ENCODE results near the gene RNF2. TPM values are rescaled to one million over a fixed set of nuclear protein-coding genes. Genes with fewer than 3 reads are reported as not detected.

Gene RNF2
- total and polyA plus RNA-seq, 4 donors, result 2.9 to 17.3 (median 4.9) TPM

DNA sequence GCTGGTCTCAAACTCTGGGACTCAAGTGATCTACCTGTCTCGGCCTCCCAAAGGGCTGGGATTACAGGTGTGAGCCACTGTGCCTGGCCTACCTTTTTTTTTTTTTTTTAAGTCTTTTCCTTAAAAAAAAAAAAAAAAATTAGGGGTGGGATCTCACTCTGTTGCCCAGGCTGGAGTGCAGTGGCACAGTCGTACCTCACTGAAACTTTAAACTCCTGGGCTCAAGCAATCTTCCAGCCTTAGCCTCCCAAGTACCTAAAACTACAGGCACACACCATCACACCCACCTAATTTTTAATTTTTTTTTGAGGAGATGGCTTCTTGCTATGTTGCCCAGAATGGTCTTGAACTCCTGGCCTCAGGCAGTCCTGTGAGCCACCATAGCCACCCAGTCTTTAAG, 38.5 kb downstream of the RNF2 start:
- H3K36me3 ChIP-seq (ENCODE audit: control insufficient read depth in 4 of 4, insufficient read depth in 3 of 4, low read depth in 1 of 4, low read length in 3 of 4), result peaks cover 0 to 2% (median 0%) of the 10 kb centered on the region in 4 donors
- no peak overlapping the region for H3K9ac ChIP-seq (ENCODE audit: low read depth in 1 of 2, low read length in 2 of 2)
- DNase-seq (ENCODE audit: low spot score), result no peak
- TF ChIP-seq HNF4A (conservative IDR thresholded peaks at IDR 0.05) (no peak), ATF3 (IDR thresholded peaks at IDR 0.05) (no peak), FOXA1 (IDR thresholded peaks at IDR 0.05) (no peak), RAD21 (IDR thresholded peaks at IDR 0.05) (no peak), RXRA (IDR thresholded peaks at IDR 0.05) (no peak), EGR1 (IDR thresholded peaks at IDR 0.05; ENCODE audit: low read depth in 2 of 2) (no peak), NR2F2 (IDR thresholded peaks at IDR 0.05) (no peak), FOXA2 (IDR thresholded peaks at IDR 0.05) (no peak), REST (IDR thresholded peaks at IDR 0.05) (no peak), SP1 (IDR thresholded peaks at IDR 0.05) (no peak), YY1 (IDR thresholded peaks at IDR 0.05) (no peak), GABPA (IDR thresholded peaks at IDR 0.05 in 1 of 2, conservative IDR thresholded peaks at IDR 0.05 in 1 of 2) (no peak), CTCF (IDR thresholded peaks at IDR 0.05; ENCODE audit: low read depth, low read length, missing input control) (no peak)
- TF ChIP-seq, protein P1, sequence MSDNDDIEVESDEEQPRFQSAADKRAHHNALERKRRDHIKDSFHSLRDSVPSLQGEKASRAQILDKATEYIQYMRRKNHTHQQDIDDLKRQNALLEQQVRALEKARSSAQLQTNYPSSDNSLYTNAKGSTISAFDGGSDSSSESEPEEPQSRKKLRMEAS (IDR thresholded peaks at IDR 0.05), result no peak
- TF ChIP-seq, protein P2, sequence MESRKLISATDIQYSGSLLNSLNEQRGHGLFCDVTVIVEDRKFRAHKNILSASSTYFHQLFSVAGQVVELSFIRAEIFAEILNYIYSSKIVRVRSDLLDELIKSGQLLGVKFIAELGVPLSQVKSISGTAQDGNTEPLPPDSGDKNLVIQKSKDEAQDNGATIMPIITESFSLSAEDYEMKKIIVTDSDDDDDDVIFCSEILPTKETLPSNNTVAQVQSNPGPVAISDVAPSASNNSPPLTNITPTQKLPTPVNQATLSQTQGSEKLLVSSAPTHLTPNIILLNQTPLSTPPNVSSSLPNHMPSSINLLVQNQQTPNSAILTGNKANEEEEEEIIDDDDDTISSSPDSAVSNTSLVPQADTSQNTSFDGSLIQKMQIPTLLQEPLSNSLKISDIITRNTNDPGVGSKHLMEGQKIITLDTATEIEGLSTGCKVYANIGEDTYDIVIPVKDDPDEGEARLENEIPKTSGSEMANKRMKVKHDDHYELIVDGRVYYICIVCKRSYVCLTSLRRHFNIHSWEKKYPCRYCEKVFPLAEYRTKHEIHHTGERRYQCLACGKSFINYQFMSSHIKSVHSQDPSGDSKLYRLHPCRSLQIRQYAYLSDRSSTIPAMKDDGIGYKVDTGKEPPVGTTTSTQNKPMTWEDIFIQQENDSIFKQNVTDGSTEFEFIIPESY (IDR thresholded peaks at IDR 0.05), result no peak
- no peak overlapping the region for H3K27ac ChIP-seq (ENCODE audit: low read depth in 1 of 2, low read length in 2 of 2)
- H3K4me3 ChIP-seq (ENCODE audit: low read depth in 1 of 3, low read length in 3 of 3), result no peak overlapping the region
- no peaks in the 10 kb centered on the region for H3K9me3 ChIP-seq (ENCODE audit: control insufficient read depth in 4 of 4, low read length in 3 of 4)
- WGBS, result 99% methylated on average over 2 of the region's 2 CpGs
- no peaks in the 10 kb centered on the region for H3K4me1 ChIP-seq (ENCODE audit: control insufficient read depth in 4 of 4, insufficient read depth in 4 of 4, low read length in 3 of 4)
- no peaks in the 10 kb centered on the region for H3K27me3 ChIP-seq (ENCODE audit: control insufficient read depth in 4 of 4, insufficient read depth in 4 of 4, low read length in 3 of 4)

- 98% methylated on average over 1 of the region's 1 CpG for WGBS
- DNase-seq (ENCODE audit: low spot score), result no peak
- Histone ChIP-seq H3K36me3 (ENCODE audit: control insufficient read depth in 4 of 4, insufficient read depth in 3 of 4, low read depth in 1 of 4, low read length in 3 of 4) (peaks cover 2 to 12% (median 6%) of the 10 kb centered on the region in 4 donors), H3K4me1 (ENCODE audit: control insufficient read depth in 4 of 4, insufficient read depth in 4 of 4, low read length in 3 of 4) (no peaks in the 10 kb centered on the region), H3K27ac (ENCODE audit: low read depth in 1 of 2, low read length in 2 of 2) (no peak overlapping the region), H3K9me3 (ENCODE audit: control insufficient read depth in 4 of 4, low read length in 3 of 4) (no peaks in the 10 kb centered on the region), H3K9ac (ENCODE audit: low read depth in 1 of 2, low read length in 2 of 2) (no peak overlapping the region), H3K27me3 (ENCODE audit: control insufficient read depth in 4 of 4, insufficient read depth in 4 of 4, low read length in 3 of 4) (no peaks in the 10 kb centered on the region), H3K4me3 (ENCODE audit: low read depth in 1 of 3, low read length in 3 of 3) (no peak overlapping the region)
- TF ChIP-seq REST (IDR thresholded peaks at IDR 0.05), result no peak
- TF ChIP-seq CTCF (IDR thresholded peaks at IDR 0.05; ENCODE audit: low read depth, low read length, missing input control), result no peak
- TF ChIP-seq HNF4G (IDR thresholded peaks at IDR 0.05), result no peak
- no peak for TF ChIP-seq FOXA1 (IDR thresholded peaks at IDR 0.05)
- no peak for TF ChIP-seq FOXA2 (IDR thresholded peaks at IDR 0.05)
- TF ChIP-seq GABPA (IDR thresholded peaks at IDR 0.05 in 1 of 2, conservative IDR thresholded peaks at IDR 0.05 in 1 of 2), result no peak
- TF ChIP-seq ATF3 (IDR thresholded peaks at IDR 0.05), result no peak
Measured at GRCh38 chr1:185087101-185087500, 41.7 kb downstream of the RNF2 start.

Measured in liver (tissue), 9 donors.